HCT116 (cell line): ENCODE results near the gene TAF6L. TPM values are rescaled to one million over a fixed set of nuclear protein-coding genes. Genes with fewer than 3 reads are reported as not detected.

Experiments used
- ATAC-seq: fragments of 200-7000 bp; cut with Tn5 transposase; 2 replicates; pipeline ENCODE4 v1.9.1; 2020; ENCODE audit warnings: mild to moderate bottlenecking, moderate library complexity
- BruUV-seq: library from RNA; stranded (reverse); fragments of 400-500 nt; replicated peaks from 2 replicates; lab custom pipeline; 2021; lab: Mats Ljungman, UMichigan
- CTCF ChIA-PET: fragments of 300-600 bp; sonication (Branson Sonifier 250); formaldehyde crosslinking; loops from one replicate; lab custom pipeline; 2021; ENCODE audit warnings: antibody characterized with exemption; lab: Charles Lee
- POLR2A ChIA-PET: fragments of 300-600, 350-600 bp; sonication (Branson Sonifier 250); formaldehyde crosslinking; loops from one replicate; lab custom pipeline; 2021; ENCODE audit warnings: antibody characterized with exemption; lab: Charles Lee
- RAD21 ChIA-PET, 2 experiments: fragments of 300-600 bp; sonication (Branson Sonifier 250); formaldehyde crosslinking; loops; one replicate each; lab custom pipeline; 2023; ENCODE audit warnings: low total read pairs in 2 of 2; ENCODE audit not compliant: uncharacterized antibody in 2 of 2, unreplicated experiment in 2 of 2, low non-redundant PET in 1 of 2; lab: Charles Lee
- DNase-seq: peaks from one replicate; pipeline ENCODE4 v3.0.0-alpha.2; 2010; ENCODE audit warnings: low read depth, low spot score
- H2AFZ ChIP-seq: fragments of 200-600 bp; shearing (Covaris generic), sonication (generic); 2 replicates; pipeline ENCODE4 v1.6.1; 2017; ENCODE audit warnings: low read depth, mixed run types, mixed read lengths, antibody characterized with exemption, low read length; ENCODE audit not compliant: poor library complexity, severe bottlenecking
- H3K27ac ChIP-seq: 2 replicates; pipeline ENCODE4 v1.5.1; 2012; ENCODE audit warnings: low read depth, low read length
- H3K27me3 ChIP-seq: fragments of 200-600 bp; sonication (generic); 2 replicates; pipeline ENCODE4 v1.6.1; 2016; ENCODE audit warnings: mixed run types, low read length, mixed read lengths; ENCODE audit not compliant: insufficient read depth
- H3K36me3 ChIP-seq, 2 experiments: fragments of 200-500 bp in 1 of 2; fragments of 200-600 bp in 1 of 2; sonication (Bioruptor generic) in 1 of 2; sonication (generic) in 1 of 2; 2 replicates each; pipeline versions ENCODE4 v1.5.1 to v1.6.1; 2014 to 2016; ENCODE audit warnings: low read length in 2 of 2, inconsistent platforms in 1 of 2, mixed read lengths in 1 of 2, mixed run types in 1 of 2; ENCODE audit not compliant: insufficient read depth in 2 of 2, control insufficient read depth in 1 of 2
- H3K4me1 ChIP-seq, 2 experiments: fragments of 200-600 bp in 1 of 2; sonication (generic) in 1 of 2; 2 replicates each; pipeline versions ENCODE4 v1.5.1 to v1.6.1; 2012 to 2017; ENCODE audit warnings: low read length in 2 of 2, inconsistent platforms in 1 of 2, mild to moderate bottlenecking in 1 of 2, mixed read lengths in 1 of 2, mixed run types in 1 of 2, moderate library complexity in 1 of 2; ENCODE audit not compliant: insufficient read depth in 2 of 2, control insufficient read depth in 1 of 2
- H3K4me2 ChIP-seq: fragments of 200-600 bp; sonication (generic); 2 replicates; pipeline ENCODE4 v1.6.1; 2017; ENCODE audit warnings: mixed run types, low read length, mixed read lengths
- H3K4me3 ChIP-seq, 2 experiments: fragments of 200-600 bp in 1 of 2; sonication (generic) in 1 of 2; replicated peaks in 1 of 2; 2 replicates each; pipeline ENCODE4 v1.5.1; 2011 to 2016; ENCODE audit warnings: low read length in 2 of 2, control low read depth in 1 of 2, low read depth in 1 of 2, mild to moderate bottlenecking in 1 of 2, mixed read lengths in 1 of 2, mixed run types in 1 of 2
- H3K79me2 ChIP-seq: fragments of 200-600 bp; sonication (generic); 2 replicates; pipeline ENCODE4 v1.6.1; 2017; ENCODE audit warnings: mild to moderate bottlenecking, mixed run types, low read length, moderate library complexity, mixed read lengths; ENCODE audit not compliant: insufficient read depth
- H3K9ac ChIP-seq: fragments of 200-600 bp; sonication (generic); 2 replicates; pipeline ENCODE4 v1.6.1; 2016; ENCODE audit warnings: low read length, mixed read lengths
- H3K9me2 ChIP-seq: fragments of 200-600 bp; sonication (generic), shearing (Covaris generic); 2 replicates; pipeline ENCODE4 v1.6.1; 2017; ENCODE audit warnings: mixed run types, mild to moderate bottlenecking, moderate library complexity; ENCODE audit not compliant: insufficient read depth
- H3K9me3 ChIP-seq, 2 experiments: fragments of 200-500 bp in 1 of 2; fragments of 200-600 bp in 1 of 2; sonication (Bioruptor generic) in 1 of 2; sonication (generic) in 1 of 2; 2 replicates each; pipeline ENCODE4 v1.6.1; 2014 to 2017; ENCODE audit warnings: low read length in 2 of 2, mixed read lengths in 2 of 2, inconsistent platforms in 1 of 2, low read depth in 1 of 2, mild to moderate bottlenecking in 1 of 2, mixed run types in 1 of 2, moderate library complexity in 1 of 2; ENCODE audit not compliant: control insufficient read depth in 1 of 2, insufficient read depth in 1 of 2
- H4K20me1 ChIP-seq: fragments of 200-600 bp; sonication (generic), shearing (Covaris generic); 2 replicates; pipeline ENCODE4 v1.6.1; 2017; ENCODE audit warnings: mixed run types, mild to moderate bottlenecking, moderate library complexity; ENCODE audit not compliant: insufficient read depth
- CBX3 ChIP-seq: IDR thresholded peaks from 2 replicates; pipeline ENCODE4 v1.6.1; 2012; ENCODE audit warnings: low read depth
- CEBPB ChIP-seq: IDR thresholded peaks from 2 replicates; pipeline ENCODE4 v1.6.1; 2012; ENCODE audit warnings: low read depth
- EGR1 ChIP-seq: IDR thresholded peaks from 2 replicates; pipeline ENCODE4 v1.6.1; 2012; ENCODE audit warnings: low read depth
- ELF1 ChIP-seq: IDR thresholded peaks from 2 replicates; pipeline ENCODE4 v1.6.1; 2012; ENCODE audit warnings: low read depth, borderline replicate concordance
- EZH2 ChIP-seq: fragments of 200-600 bp; sonication (generic); IDR thresholded peaks from 2 replicates; pipeline ENCODE4 v1.6.1; 2017; ENCODE audit warnings: antibody characterized with exemption, mixed run types
- EZH2phosphoT487 ChIP-seq: fragments of 200-600 bp; IDR thresholded peaks from 2 replicates; pipeline ENCODE4 v1.6.1; 2018; ENCODE audit warnings: antibody characterized with exemption, borderline replicate concordance
- FOSL1 ChIP-seq: IDR thresholded peaks from 2 replicates; pipeline ENCODE4 v1.6.1; 2012; ENCODE audit warnings: low read depth
- POLR2A ChIP-seq: IDR thresholded peaks from 2 replicates; pipeline ENCODE4 v1.7.0; 2011; ENCODE audit warnings: borderline replicate concordance; ENCODE audit not compliant: insufficient read depth, insufficient read length; ENCODE audit errors: extremely low read depth
- POLR2AphosphoS5 ChIP-seq: IDR thresholded peaks from 2 replicates; pipeline ENCODE4 v1.6.1; 2011; ENCODE audit warnings: mild to moderate bottlenecking, low read depth, low read length, moderate library complexity
- SP1 ChIP-seq: IDR thresholded peaks from 2 replicates; pipeline ENCODE4 v1.6.1; 2012; ENCODE audit warnings: low read depth
- SRF ChIP-seq: IDR thresholded peaks from 2 replicates; pipeline ENCODE4 v1.6.1; 2012; ENCODE audit warnings: low read depth
- TCF7L2 ChIP-seq: IDR thresholded peaks from 2 replicates; pipeline ENCODE4 v1.7.0; 2011; ENCODE audit warnings: borderline replicate concordance, inconsistent platforms; ENCODE audit not compliant: insufficient read depth, insufficient read length; ENCODE audit errors: extremely low read depth
- YY1 ChIP-seq: IDR thresholded peaks from 2 replicates; pipeline ENCODE4 v1.6.1; 2011; ENCODE audit warnings: low read length, low read depth, moderate library complexity, mild to moderate bottlenecking; ENCODE audit not compliant: insufficient replicate concordance; ENCODE audit errors: extremely low read depth
- ZFX ChIP-seq: fragments of 450-650 bp; IDR thresholded peaks from 2 replicates; pipeline ENCODE4 v1.6.1; 2017
- intact Hi-C: fragments of 100-400 bp; cut with micrococcal nuclease; formaldehyde crosslinking; loops from 2 replicates; pipeline ENCODE4 v1.10.0; 2022
- total RNA-seq: library from RNA; stranded (reverse); gene quantifications from one replicate; pipeline ENCODE4 v1.2.1, GENCODE V29; 2021; ENCODE audit not compliant: unreplicated experiment
- TF ChIP-seq, protein P1 (sequence below): IDR thresholded peaks from 2 replicates; pipeline ENCODE4 v1.6.1; 2012
- TF ChIP-seq, protein P2 (sequence below): IDR thresholded peaks from 2 replicates; pipeline ENCODE4 v1.6.1; 2011; ENCODE audit warnings: mild to moderate bottlenecking, low read length, moderate library complexity; ENCODE audit not compliant: insufficient replicate concordance; ENCODE audit errors: extremely low read depth
- TF ChIP-seq, protein P3 (sequence below), 3 experiments: fragments of 200-600 bp in 1 of 3; sonication (generic) in 1 of 3; IDR thresholded peaks in 2 of 3; conservative IDR thresholded peaks in 1 of 3; 2 replicates each; pipeline ENCODE4 v1.5.1; 2012 to 2017; ENCODE audit warnings: low read depth in 2 of 3, low read length in 2 of 3, antibody characterized with exemption in 1 of 3, borderline replicate concordance in 1 of 3, control low read depth in 1 of 3, mild to moderate bottlenecking in 1 of 3, mixed read lengths in 1 of 3, mixed run types in 1 of 3, moderate library complexity in 1 of 3; ENCODE audit not compliant: insufficient read depth in 1 of 3
- TF ChIP-seq, protein P4 (sequence below): IDR thresholded peaks from 2 replicates; pipeline ENCODE4 v1.6.1; 2012; ENCODE audit warnings: low read depth
- TF ChIP-seq, protein P5 (sequence below): IDR thresholded peaks from 2 replicates; pipeline ENCODE4 v1.6.1; 2012

TAF6L gene
- total RNA-seq, 1 experiment from 2014 or later, result 24.2 TPM

DNA sequence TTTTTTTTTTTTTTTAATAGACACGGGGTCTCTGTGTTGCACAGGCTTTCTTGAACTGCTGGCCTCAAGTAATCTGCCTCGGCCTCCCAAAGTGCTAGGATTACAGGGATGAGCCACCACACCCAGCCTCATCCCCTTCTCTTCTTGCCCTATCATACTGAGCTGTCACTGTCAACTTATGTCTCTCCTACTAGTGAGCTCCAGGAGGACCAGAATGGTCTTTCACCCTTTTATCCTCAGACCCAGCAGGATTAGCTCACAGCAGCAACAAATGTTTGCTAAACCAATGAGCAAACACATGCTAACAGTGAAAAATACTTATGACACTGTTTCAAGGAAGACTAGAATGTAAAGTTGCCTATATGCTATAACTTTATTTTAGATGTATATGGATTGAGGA lies 40.5 kb downstream of the TAF6L start:
- Histone ChIP-seq H3K9me2 (no peaks in the 10 kb centered on the region), H3K36me3 (no peaks in the 10 kb centered on the region; a peak in 2 of 4 replicates), H3K4me2 (no peak overlapping the region), H3K9me3 (no peaks in the 10 kb centered on the region), H3K9ac (no peak overlapping the region), H3K79me2 (no peaks in the 10 kb centered on the region), H3K4me3 (no peak overlapping the region), H4K20me1 (no peaks in the 10 kb centered on the region), H3K27ac (no peak overlapping the region), H2AFZ (no peak overlapping the region), H3K27me3 (no peaks in the 10 kb centered on the region), H3K4me1 (peaks cover 0 to 2% of the 10 kb centered on the region in 2 experiments; a peak in 1 of 4 replicates)
- intact Hi-C loops, result no loop called here
- TF ChIP-seq, protein P1, sequence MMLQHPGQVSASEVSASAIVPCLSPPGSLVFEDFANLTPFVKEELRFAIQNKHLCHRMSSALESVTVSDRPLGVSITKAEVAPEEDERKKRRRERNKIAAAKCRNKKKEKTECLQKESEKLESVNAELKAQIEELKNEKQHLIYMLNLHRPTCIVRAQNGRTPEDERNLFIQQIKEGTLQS, result no peak
- TF ChIP-seq, protein P2, sequence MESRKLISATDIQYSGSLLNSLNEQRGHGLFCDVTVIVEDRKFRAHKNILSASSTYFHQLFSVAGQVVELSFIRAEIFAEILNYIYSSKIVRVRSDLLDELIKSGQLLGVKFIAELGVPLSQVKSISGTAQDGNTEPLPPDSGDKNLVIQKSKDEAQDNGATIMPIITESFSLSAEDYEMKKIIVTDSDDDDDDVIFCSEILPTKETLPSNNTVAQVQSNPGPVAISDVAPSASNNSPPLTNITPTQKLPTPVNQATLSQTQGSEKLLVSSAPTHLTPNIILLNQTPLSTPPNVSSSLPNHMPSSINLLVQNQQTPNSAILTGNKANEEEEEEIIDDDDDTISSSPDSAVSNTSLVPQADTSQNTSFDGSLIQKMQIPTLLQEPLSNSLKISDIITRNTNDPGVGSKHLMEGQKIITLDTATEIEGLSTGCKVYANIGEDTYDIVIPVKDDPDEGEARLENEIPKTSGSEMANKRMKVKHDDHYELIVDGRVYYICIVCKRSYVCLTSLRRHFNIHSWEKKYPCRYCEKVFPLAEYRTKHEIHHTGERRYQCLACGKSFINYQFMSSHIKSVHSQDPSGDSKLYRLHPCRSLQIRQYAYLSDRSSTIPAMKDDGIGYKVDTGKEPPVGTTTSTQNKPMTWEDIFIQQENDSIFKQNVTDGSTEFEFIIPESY, result no peak
- TF ChIP-seq YY1 (no peak), SRF (no peak), CBX3 (no peak), EZH2phosphoT487 (no peak), ZFX (no peak), POLR2AphosphoS5 (no peak), FOSL1 (no peak), EZH2 (no peak), SP1 (no peak), ELF1 (no peak), CEBPB (no peak), EGR1 (no peak), TCF7L2 (no peak), POLR2A (no peak)
- TF ChIP-seq, protein P3, sequence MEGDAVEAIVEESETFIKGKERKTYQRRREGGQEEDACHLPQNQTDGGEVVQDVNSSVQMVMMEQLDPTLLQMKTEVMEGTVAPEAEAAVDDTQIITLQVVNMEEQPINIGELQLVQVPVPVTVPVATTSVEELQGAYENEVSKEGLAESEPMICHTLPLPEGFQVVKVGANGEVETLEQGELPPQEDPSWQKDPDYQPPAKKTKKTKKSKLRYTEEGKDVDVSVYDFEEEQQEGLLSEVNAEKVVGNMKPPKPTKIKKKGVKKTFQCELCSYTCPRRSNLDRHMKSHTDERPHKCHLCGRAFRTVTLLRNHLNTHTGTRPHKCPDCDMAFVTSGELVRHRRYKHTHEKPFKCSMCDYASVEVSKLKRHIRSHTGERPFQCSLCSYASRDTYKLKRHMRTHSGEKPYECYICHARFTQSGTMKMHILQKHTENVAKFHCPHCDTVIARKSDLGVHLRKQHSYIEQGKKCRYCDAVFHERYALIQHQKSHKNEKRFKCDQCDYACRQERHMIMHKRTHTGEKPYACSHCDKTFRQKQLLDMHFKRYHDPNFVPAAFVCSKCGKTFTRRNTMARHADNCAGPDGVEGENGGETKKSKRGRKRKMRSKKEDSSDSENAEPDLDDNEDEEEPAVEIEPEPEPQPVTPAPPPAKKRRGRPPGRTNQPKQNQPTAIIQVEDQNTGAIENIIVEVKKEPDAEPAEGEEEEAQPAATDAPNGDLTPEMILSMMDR (IDR thresholded peaks at IDR 0.05 in 2 of 3, conservative IDR thresholded peaks at IDR 0.05 in 1 of 3; ENCODE audit: borderline replicate concordance in 1 of 3, insufficient read depth in 1 of 3, low read depth in 2 of 3, low read length in 2 of 3), result no peak
- TF ChIP-seq, protein P4, sequence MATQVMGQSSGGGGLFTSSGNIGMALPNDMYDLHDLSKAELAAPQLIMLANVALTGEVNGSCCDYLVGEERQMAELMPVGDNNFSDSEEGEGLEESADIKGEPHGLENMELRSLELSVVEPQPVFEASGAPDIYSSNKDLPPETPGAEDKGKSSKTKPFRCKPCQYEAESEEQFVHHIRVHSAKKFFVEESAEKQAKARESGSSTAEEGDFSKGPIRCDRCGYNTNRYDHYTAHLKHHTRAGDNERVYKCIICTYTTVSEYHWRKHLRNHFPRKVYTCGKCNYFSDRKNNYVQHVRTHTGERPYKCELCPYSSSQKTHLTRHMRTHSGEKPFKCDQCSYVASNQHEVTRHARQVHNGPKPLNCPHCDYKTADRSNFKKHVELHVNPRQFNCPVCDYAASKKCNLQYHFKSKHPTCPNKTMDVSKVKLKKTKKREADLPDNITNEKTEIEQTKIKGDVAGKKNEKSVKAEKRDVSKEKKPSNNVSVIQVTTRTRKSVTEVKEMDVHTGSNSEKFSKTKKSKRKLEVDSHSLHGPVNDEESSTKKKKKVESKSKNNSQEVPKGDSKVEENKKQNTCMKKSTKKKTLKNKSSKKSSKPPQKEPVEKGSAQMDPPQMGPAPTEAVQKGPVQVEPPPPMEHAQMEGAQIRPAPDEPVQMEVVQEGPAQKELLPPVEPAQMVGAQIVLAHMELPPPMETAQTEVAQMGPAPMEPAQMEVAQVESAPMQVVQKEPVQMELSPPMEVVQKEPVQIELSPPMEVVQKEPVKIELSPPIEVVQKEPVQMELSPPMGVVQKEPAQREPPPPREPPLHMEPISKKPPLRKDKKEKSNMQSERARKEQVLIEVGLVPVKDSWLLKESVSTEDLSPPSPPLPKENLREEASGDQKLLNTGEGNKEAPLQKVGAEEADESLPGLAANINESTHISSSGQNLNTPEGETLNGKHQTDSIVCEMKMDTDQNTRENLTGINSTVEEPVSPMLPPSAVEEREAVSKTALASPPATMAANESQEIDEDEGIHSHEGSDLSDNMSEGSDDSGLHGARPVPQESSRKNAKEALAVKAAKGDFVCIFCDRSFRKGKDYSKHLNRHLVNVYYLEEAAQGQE, result no peak
- TF ChIP-seq, protein P5, sequence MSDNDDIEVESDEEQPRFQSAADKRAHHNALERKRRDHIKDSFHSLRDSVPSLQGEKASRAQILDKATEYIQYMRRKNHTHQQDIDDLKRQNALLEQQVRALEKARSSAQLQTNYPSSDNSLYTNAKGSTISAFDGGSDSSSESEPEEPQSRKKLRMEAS, result no peak
- ChIA-PET RAD21 (no interaction called here), CTCF (no interaction called here), POLR2A (interaction anchor here (1.3 to 2.5 kb wide), 2 partner anchors 16 to 30 kb away, joined by 3 to 10 read pairs; no protein-coding TSS in a partner anchor)
- BruUV-seq, result no TSS peak
- DNase-seq (no peak), ATAC-seq (no peak)
